IMR-90 (cell line): ENCODE data around the gene PARD3. TPM values are rescaled to one million over a fixed set of nuclear protein-coding genes. Genes with fewer than 3 reads are reported as not detected.

Experiments
- ATAC-seq: fragments of 200-7000 bp; cut with Tn5 transposase; 2 replicates; pipeline ENCODE4 v1.9.1; 2020; ENCODE audit warnings: low read depth, mild to moderate bottlenecking, moderate library complexity
- BruUV-seq: library from RNA; stranded (reverse); fragments of 400-500 nt; replicated peaks from 2 replicates; lab custom pipeline; 2021; lab: Mats Ljungman, UMichigan
- CTCF ChIA-PET: fragments of 300-600 bp; formaldehyde crosslinking; extraction: SDS; loops from one replicate; lab custom pipeline; 2021; ENCODE audit warnings: antibody characterized with exemption; lab: Yijun Ruan, JAX
- POLR2A ChIA-PET: fragments of 300-600 bp; sonication (Branson Sonifier 250); formaldehyde crosslinking; loops from one replicate; lab custom pipeline; 2022; ENCODE audit warnings: antibody characterized with exemption; ENCODE audit not compliant: unreplicated experiment; lab: Charles Lee
- DNase-seq: peaks from one replicate; pipeline ENCODE4 v3.0.0; 2013
- H2AFZ ChIP-seq: replicated peaks from 2 replicates; pipeline ENCODE3; 2013; ENCODE audit warnings: low read length, mild to moderate bottlenecking; ENCODE audit not compliant: poor library complexity
- H2AK5ac ChIP-seq: 2 replicates; pipeline ENCODE4 v1.6.1; 2013; ENCODE audit warnings: low read depth, low read length, inconsistent platforms
- H2AK9ac ChIP-seq: replicated peaks from 2 replicates; pipeline ENCODE3; 2013; ENCODE audit warnings: mild to moderate bottlenecking, low read depth, low read length, moderate library complexity; ENCODE audit not compliant: poor library complexity
- H2BK120ac ChIP-seq: 2 replicates; pipeline ENCODE4 v1.6.1; 2013; ENCODE audit warnings: low read depth, low read length, inconsistent platforms
- H2BK15ac ChIP-seq: 3 replicates; pipeline ENCODE4 v1.6.1; 2013; ENCODE audit warnings: low read depth, low read length, inconsistent platforms
- H2BK20ac ChIP-seq: 2 replicates; pipeline ENCODE4 v1.6.1; 2013; ENCODE audit warnings: low read depth, mild to moderate bottlenecking, inconsistent platforms, low read length, moderate library complexity
- H2BK5ac ChIP-seq: 2 replicates; pipeline ENCODE4 v1.6.1; 2013; ENCODE audit warnings: mild to moderate bottlenecking, low read depth, low read length, inconsistent platforms; ENCODE audit not compliant: poor library complexity, severe bottlenecking
- H3K14ac ChIP-seq: replicated peaks from 2 replicates; pipeline ENCODE4 v1.6.1; 2013; ENCODE audit warnings: low read depth, low read length, inconsistent platforms
- H3K18ac ChIP-seq: 2 replicates; pipeline ENCODE4 v1.6.1; 2013; ENCODE audit warnings: low read depth, low read length, control low read depth
- H3K23ac ChIP-seq: 2 replicates; pipeline ENCODE4 v1.6.1; 2013; ENCODE audit warnings: low read depth, low read length, inconsistent platforms
- H3K27ac ChIP-seq: 2 replicates; pipeline ENCODE4 v1.5.1; 2013; ENCODE audit warnings: mild to moderate bottlenecking, control low read depth, low read length; ENCODE audit not compliant: insufficient read depth
- H3K27me3 ChIP-seq: 2 replicates; pipeline ENCODE4 v1.6.1; 2013; ENCODE audit warnings: low read length; ENCODE audit not compliant: control insufficient read depth, insufficient read depth
- H3K36me3 ChIP-seq: 2 replicates; pipeline ENCODE4 v1.6.1; 2013; ENCODE audit warnings: low read length, mixed read lengths; ENCODE audit not compliant: control insufficient read depth, insufficient read depth
- H3K4ac ChIP-seq: 2 replicates; pipeline ENCODE4 v1.6.1; 2013; ENCODE audit warnings: low read depth, low read length, inconsistent platforms
- H3K4me1 ChIP-seq: 2 replicates; pipeline ENCODE4 v1.6.1; 2013; ENCODE audit warnings: low read length, mixed read lengths; ENCODE audit not compliant: control insufficient read depth, insufficient read depth
- H3K4me2 ChIP-seq: 2 replicates; pipeline ENCODE4 v1.6.1; 2013; ENCODE audit warnings: low read depth, mild to moderate bottlenecking, control low read depth, low read length, moderate library complexity
- H3K4me3 ChIP-seq: 2 replicates; pipeline ENCODE4 v1.5.1; 2013; ENCODE audit warnings: low read depth, mild to moderate bottlenecking, control low read depth, low read length, moderate library complexity; ENCODE audit not compliant: insufficient read depth
- H3K56ac ChIP-seq: 2 replicates; pipeline ENCODE4 v1.6.1; 2013; ENCODE audit warnings: low read length, inconsistent platforms; ENCODE audit not compliant: insufficient read depth; ENCODE audit errors: extremely low read depth
- H3K79me1 ChIP-seq, 2 experiments: 2 replicates each; pipeline ENCODE4 v1.6.1; 2013; ENCODE audit warnings: low read length in 2 of 2, inconsistent platforms in 1 of 2, low read depth in 1 of 2
- H3K9ac ChIP-seq: 2 replicates; pipeline ENCODE4 v1.6.1; 2013; ENCODE audit warnings: low read depth, low read length, control low read depth
- H3K9me1 ChIP-seq: 2 replicates; pipeline ENCODE4 v1.6.1; 2013; ENCODE audit warnings: low read length, inconsistent platforms; ENCODE audit not compliant: insufficient read depth
- H3K9me3 ChIP-seq: 2 replicates; pipeline ENCODE4 v1.6.1; 2013; ENCODE audit warnings: low read length; ENCODE audit not compliant: control insufficient read depth, insufficient read depth
- H4K20me1 ChIP-seq: 2 replicates; pipeline ENCODE4 v1.6.1; 2013; ENCODE audit warnings: low read length, inconsistent platforms; ENCODE audit not compliant: insufficient read depth
- H4K5ac ChIP-seq: 2 replicates; pipeline ENCODE4 v1.6.1; 2013; ENCODE audit warnings: mild to moderate bottlenecking, low read depth, low read length, control low read depth
- H4K8ac ChIP-seq, 2 experiments: 2 replicates each; pipeline ENCODE4 v1.6.1; 2013; ENCODE audit warnings: low read depth in 2 of 2, low read length in 2 of 2, control low read depth in 1 of 2, inconsistent platforms in 1 of 2
- H4K91ac ChIP-seq: 2 replicates; pipeline ENCODE4 v1.6.1; 2013; ENCODE audit warnings: low read depth, low read length, inconsistent platforms; ENCODE audit not compliant: insufficient read depth
- FOS ChIP-seq: fragments of 150-350 bp; IDR thresholded peaks from 2 replicates; pipeline ENCODE4 v1.6.1; 2016; ENCODE audit warnings: low read depth, low read length
- MAFK ChIP-seq: IDR thresholded peaks from 2 replicates; pipeline ENCODE4 v1.6.1; 2012; ENCODE audit warnings: low read depth, low read length, improper control_type of control experiment
- NFE2L2 ChIP-seq: fragments of 150-350 bp; IDR thresholded peaks from 2 replicates; pipeline ENCODE4 v1.6.1; 2016; ENCODE audit warnings: low read depth, mild to moderate bottlenecking, low read length
- WGBS, 2 experiments: methylation state at CpG; one replicate each; pipeline versions ENCODE4 v1.1.5 to v1.1.7; 2013; ENCODE audit warnings: missing lambda C conversion rate in 2 of 2; ENCODE audit not compliant: insufficient read length in 1 of 2; ENCODE audit errors: extremely low coverage in 2 of 2; 5-methylcytosine and 5-hydroxymethylcytosine counted together
- dilution Hi-C: fragments of 300-500 bp; cut with HindIII; formaldehyde crosslinking; loops from one replicate; pipeline ENCODE4 v1.14.3; 2018; ENCODE audit warnings: low sequenced_read_pairs; ENCODE audit not compliant: unreplicated experiment
- in situ Hi-C: fragments of 300-500 bp; cut with MboI; formaldehyde crosslinking; loops from 3 replicates; pipeline ENCODE4 v1.14.3; 2019; ENCODE audit warnings: low sequenced_read_pairs, inconsistent platforms, mixed read lengths
- intact Hi-C: fragments of 100-400 bp; cut with micrococcal nuclease; formaldehyde crosslinking; loops from 2 replicates; pipeline ENCODE4 v1.10.0; 2022
- polyA plus RNA-seq, 3 experiments: library from polyadenylated mRNA; depleted of rRNA; stranded (reverse); fragments of >200 nt; gene quantifications; 2 replicates each; pipeline ENCODE4 v1.2.3, GENCODE V29; 2012; ENCODE audit warnings: low replicate concordance in 1 of 3
- total RNA-seq: library from RNA; depleted of rRNA; stranded (reverse); fragments of >200 nt; gene quantifications from 2 replicates; pipeline ENCODE4 v1.2.3, GENCODE V29; 2012

PARD3 gene
- total and polyA plus RNA-seq, 2 of the 4 experiments (the other 2 are of a cell fraction), result 14.6 to 37.5 TPM

- no CpG with 5 or more reads among the region's 5 CpGs for WGBS, 2 experiments
- Histone ChIP-seq H2AFZ (no peak overlapping the region), H3K4me2 (no peak overlapping the region), H3K18ac (no peak overlapping the region), H3K14ac (no peak overlapping the region), H2BK15ac (no peak overlapping the region), H4K20me1 (no peaks in the 10 kb centered on the region), H3K79me1 (no peaks in the 10 kb centered on the region), H2BK120ac (no peak overlapping the region), H3K4me1 (no peaks in the 10 kb centered on the region), H3K4ac (no peak overlapping the region), H3K27me3 (no peaks in the 10 kb centered on the region), H3K9ac (no peak overlapping the region), H4K91ac (no peak overlapping the region), H3K9me1 (no peaks in the 10 kb centered on the region), H4K5ac (no peak overlapping the region), H3K56ac (no peak overlapping the region), H3K4me3 (no peak overlapping the region), H2BK20ac (no peak overlapping the region), H2BK5ac (no peak overlapping the region), H3K9me3 (no peaks in the 10 kb centered on the region), H3K27ac (no peak overlapping the region), H3K36me3 (0 out of 2 replicates have a peak, but pooled peaks cover 4% of the 10 kb centered on the region), H2AK9ac (no peak overlapping the region), H4K8ac (no peak overlapping the region), H2AK5ac (no peak overlapping the region), H3K23ac (no peak overlapping the region)
- POLR2A ChIA-PET, result no interaction called here
- dilution Hi-C loops, result no loop called here
- intact Hi-C loops, result no loop called here
- in situ Hi-C loops, result no loop called here
- no peak for ATAC-seq
- CTCF ChIA-PET, result interaction anchor here (0.7 to 1.0 kb wide), 2 partner anchors 22 to 195 kb away, joined by 3 to 5 read pairs; no protein-coding TSS in a partner anchor
- BruUV-seq, result no TSS peak
- TF ChIP-seq FOS (no peak), NFE2L2 (peak; percentile 75), MAFK (peak; percentile 49)
- DNase-seq, result no peak
Measured at GRCh38 chr10:34364253-34365037, 450.7 kb downstream of the PARD3 start.
